Endothelial cell (in vitro differentiated cells): Measurements from ENCODE around the gene FANCE. TPM values are rescaled to one million over a fixed set of nuclear protein-coding genes. Genes with fewer than 3 reads are reported as not detected.

Source experiments
- DNase-seq: peaks from one replicate; pipeline ENCODE4 v3.0.0; 2021; ENCODE audit warnings: low spot score
- H3K27ac Mint-ChIP-seq: one replicate; pipeline ENCODE4 v1.8.0; 2021; ENCODE audit warnings: mixed read lengths, inconsistent platforms; ENCODE audit not compliant: unreplicated experiment
- H3K27me3 Mint-ChIP-seq: one replicate; pipeline ENCODE4 v1.8.0; 2021; ENCODE audit warnings: mild to moderate bottlenecking, moderate library complexity, mixed read lengths, inconsistent platforms; ENCODE audit not compliant: unreplicated experiment
- H3K36me3 Mint-ChIP-seq: one replicate; pipeline ENCODE4 v1.8.0; 2021; ENCODE audit warnings: mild to moderate bottlenecking, low read depth, mixed read lengths, inconsistent platforms; ENCODE audit not compliant: unreplicated experiment
- H3K4me1 Mint-ChIP-seq: one replicate; pipeline ENCODE4 v1.8.0; 2021; ENCODE audit warnings: mild to moderate bottlenecking, mixed read lengths, inconsistent platforms; ENCODE audit not compliant: unreplicated experiment
- H3K4me3 Mint-ChIP-seq: one replicate; pipeline ENCODE4 v1.8.0; 2021; ENCODE audit warnings: mild to moderate bottlenecking, mixed read lengths, inconsistent platforms; ENCODE audit not compliant: unreplicated experiment
- H3K9me3 Mint-ChIP-seq: one replicate; pipeline ENCODE4 v1.8.0; 2021; ENCODE audit warnings: mixed read lengths, inconsistent platforms; ENCODE audit not compliant: unreplicated experiment
- total RNA-seq: library from RNA; stranded (reverse); fragmentation: NEBNext Ultra II Directional; extraction: Animal tissue kit (Norgen Biotek cat#: 25700); gene quantifications from one replicate; pipeline ENCODE4 v1.2.1, GENCODE V29; 2021; ENCODE audit not compliant: unreplicated experiment
- TF ChIP-seq, protein P1 (sequence below): fragments of 200-600 bp; sonication (generic); IDR thresholded peaks from one replicate; pipeline ENCODE4 v1.5.0; 2021; ENCODE audit warnings: antibody characterized with exemption; ENCODE audit not compliant: unreplicated experiment

FANCE gene
- total RNA-seq, 1 donor from 2014 or later, result 21.8 TPM

GRCh38 chr6:35483062-35483461 lies 30.9 kb downstream of the FANCE start:
- Mint-ChIP-seq H3K27me3 (peaks cover 6% of the 10 kb centered on the region), H3K36me3 (peaks cover 3% of the 10 kb centered on the region), H3K9me3 (no peaks in the 10 kb centered on the region), H3K4me3 (no peak overlapping the region), H3K4me1 (peaks cover 13% of the 10 kb centered on the region), H3K27ac (no peak overlapping the region)
- DNase-seq, result no peak
- TF ChIP-seq, protein P1, sequence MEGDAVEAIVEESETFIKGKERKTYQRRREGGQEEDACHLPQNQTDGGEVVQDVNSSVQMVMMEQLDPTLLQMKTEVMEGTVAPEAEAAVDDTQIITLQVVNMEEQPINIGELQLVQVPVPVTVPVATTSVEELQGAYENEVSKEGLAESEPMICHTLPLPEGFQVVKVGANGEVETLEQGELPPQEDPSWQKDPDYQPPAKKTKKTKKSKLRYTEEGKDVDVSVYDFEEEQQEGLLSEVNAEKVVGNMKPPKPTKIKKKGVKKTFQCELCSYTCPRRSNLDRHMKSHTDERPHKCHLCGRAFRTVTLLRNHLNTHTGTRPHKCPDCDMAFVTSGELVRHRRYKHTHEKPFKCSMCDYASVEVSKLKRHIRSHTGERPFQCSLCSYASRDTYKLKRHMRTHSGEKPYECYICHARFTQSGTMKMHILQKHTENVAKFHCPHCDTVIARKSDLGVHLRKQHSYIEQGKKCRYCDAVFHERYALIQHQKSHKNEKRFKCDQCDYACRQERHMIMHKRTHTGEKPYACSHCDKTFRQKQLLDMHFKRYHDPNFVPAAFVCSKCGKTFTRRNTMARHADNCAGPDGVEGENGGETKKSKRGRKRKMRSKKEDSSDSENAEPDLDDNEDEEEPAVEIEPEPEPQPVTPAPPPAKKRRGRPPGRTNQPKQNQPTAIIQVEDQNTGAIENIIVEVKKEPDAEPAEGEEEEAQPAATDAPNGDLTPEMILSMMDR, result no peak

DNA sequence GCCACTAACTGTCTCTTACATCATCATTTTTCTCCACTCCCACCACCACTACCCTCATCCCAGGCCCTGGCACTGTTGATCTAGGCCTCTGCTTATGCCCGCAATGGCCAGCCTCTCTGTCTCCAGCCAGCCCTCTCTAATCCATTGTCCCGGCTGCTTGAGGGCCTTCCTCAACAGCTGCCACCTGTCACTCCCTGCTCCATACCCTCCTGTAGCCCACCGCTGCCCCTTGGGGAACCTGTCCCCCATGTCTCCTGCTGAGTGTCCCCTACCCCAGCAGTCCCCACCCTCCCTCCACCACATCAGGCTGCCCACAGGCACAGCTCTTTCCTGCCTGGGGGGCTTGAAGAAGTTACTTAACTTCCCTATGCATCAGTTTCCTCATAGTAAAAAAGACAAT lies 31.4 kb downstream of the FANCE start:
- no peak overlapping the region for H3K27ac Mint-ChIP-seq
- H3K4me3 Mint-ChIP-seq, result no peak overlapping the region
- H3K9me3 Mint-ChIP-seq, result no peaks in the 10 kb centered on the region
- DNase-seq, result no peak
- peaks cover 3% of the 10 kb centered on the region for H3K36me3 Mint-ChIP-seq
- TF ChIP-seq, protein P1, result no peak
- peaks cover 6% of the 10 kb centered on the region for H3K27me3 Mint-ChIP-seq
- peaks cover 16% of the 10 kb centered on the region for H3K4me1 Mint-ChIP-seq

GRCh38 chr6:35483893-35484645 lies 31.9 kb downstream of the FANCE start:
- TF ChIP-seq, protein P1, result no peak
- H3K36me3 Mint-ChIP-seq, result peaks cover 3% of the 10 kb centered on the region
- peaks cover 5% of the 10 kb centered on the region for H3K27me3 Mint-ChIP-seq
- no peak for DNase-seq
- H3K4me3 Mint-ChIP-seq, result no peak overlapping the region
- peaks cover 16% of the 10 kb centered on the region for H3K4me1 Mint-ChIP-seq
- no peak overlapping the region for H3K27ac Mint-ChIP-seq
- no peaks in the 10 kb centered on the region for H3K9me3 Mint-ChIP-seq

DNA sequence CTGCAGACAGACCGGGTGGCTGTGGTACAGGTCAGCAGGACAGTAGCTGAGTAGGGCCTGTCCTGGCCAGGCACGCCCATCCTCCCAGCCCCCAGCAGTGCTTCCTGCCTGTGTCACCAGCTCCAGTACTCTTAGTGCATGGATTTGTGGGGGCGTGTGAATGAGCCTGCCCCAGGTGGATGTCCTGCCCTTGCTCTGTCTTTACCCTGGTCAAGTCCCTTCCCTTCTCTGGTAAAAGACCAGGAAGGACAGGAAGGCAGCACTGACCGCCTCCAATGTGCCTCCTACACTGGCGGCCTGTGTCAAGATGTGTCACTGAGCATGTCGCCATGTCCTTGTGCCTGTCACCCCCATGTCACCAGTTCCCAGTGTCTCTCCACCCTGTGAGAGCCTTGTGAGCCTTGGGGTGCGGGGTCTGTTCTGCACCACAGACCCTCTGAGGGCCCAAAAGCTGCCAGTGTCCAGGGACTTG lies 32.8 kb downstream of the FANCE start:
- peaks cover 16% of the 10 kb centered on the region for H3K4me1 Mint-ChIP-seq
- no peak overlapping the region for H3K27ac Mint-ChIP-seq
- DNase-seq, result no peak
- H3K4me3 Mint-ChIP-seq, result no peak overlapping the region
- no peaks in the 10 kb centered on the region for H3K9me3 Mint-ChIP-seq
- H3K27me3 Mint-ChIP-seq, result peaks cover 4% of the 10 kb centered on the region
- TF ChIP-seq, protein P1, result no peak
- H3K36me3 Mint-ChIP-seq, result peaks cover 3% of the 10 kb centered on the region

GRCh38 chr6:35485402-35485877 lies 33.3 kb downstream of the FANCE start:
- TF ChIP-seq, protein P1, result no peak
- Mint-ChIP-seq H3K36me3 (peaks cover 3% of the 10 kb centered on the region), H3K27me3 (peaks cover 7% of the 10 kb centered on the region), H3K27ac (no peak overlapping the region), H3K9me3 (no peaks in the 10 kb centered on the region), H3K4me3 (no peak overlapping the region), H3K4me1 (peaks cover 18% of the 10 kb centered on the region)
- no peak for DNase-seq
